ENCODE results near the gene PCDH9.

GRCh38 chr13:67077132-67077531 is 153.0 kb downstream of the PCDH9 start:
- TF ChIP-seq ATF2 (IDR thresholded peaks at IDR 0.05; ENCODE audit: low read length), result no peak
- no peak for TF ChIP-seq TAF1 (IDR thresholded peaks at IDR 0.05; ENCODE audit: borderline replicate concordance, low read depth, low read length)
- no peak for TF ChIP-seq SIN3A (IDR thresholded peaks at IDR 0.05; ENCODE audit: low read depth, low read length)
- TF ChIP-seq, protein P1, sequence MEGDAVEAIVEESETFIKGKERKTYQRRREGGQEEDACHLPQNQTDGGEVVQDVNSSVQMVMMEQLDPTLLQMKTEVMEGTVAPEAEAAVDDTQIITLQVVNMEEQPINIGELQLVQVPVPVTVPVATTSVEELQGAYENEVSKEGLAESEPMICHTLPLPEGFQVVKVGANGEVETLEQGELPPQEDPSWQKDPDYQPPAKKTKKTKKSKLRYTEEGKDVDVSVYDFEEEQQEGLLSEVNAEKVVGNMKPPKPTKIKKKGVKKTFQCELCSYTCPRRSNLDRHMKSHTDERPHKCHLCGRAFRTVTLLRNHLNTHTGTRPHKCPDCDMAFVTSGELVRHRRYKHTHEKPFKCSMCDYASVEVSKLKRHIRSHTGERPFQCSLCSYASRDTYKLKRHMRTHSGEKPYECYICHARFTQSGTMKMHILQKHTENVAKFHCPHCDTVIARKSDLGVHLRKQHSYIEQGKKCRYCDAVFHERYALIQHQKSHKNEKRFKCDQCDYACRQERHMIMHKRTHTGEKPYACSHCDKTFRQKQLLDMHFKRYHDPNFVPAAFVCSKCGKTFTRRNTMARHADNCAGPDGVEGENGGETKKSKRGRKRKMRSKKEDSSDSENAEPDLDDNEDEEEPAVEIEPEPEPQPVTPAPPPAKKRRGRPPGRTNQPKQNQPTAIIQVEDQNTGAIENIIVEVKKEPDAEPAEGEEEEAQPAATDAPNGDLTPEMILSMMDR (IDR thresholded peaks at IDR 0.05 in 2 of 3, conservative IDR thresholded peaks at IDR 0.05 in 1 of 3; ENCODE audit: control insufficient read depth in 2 of 3, extremely low read depth in 1 of 3, insufficient read depth in 1 of 3, low read depth in 3 of 3, low read length in 3 of 3), result no peak
